Left cardiac atrium (tissue), 4 donors: ENCODE results near the gene CFAP45. TPM values are rescaled to one million over a fixed set of nuclear protein-coding genes. Genes with fewer than 3 reads are reported as not detected.
"Not testable (repeated sequence)": the region's sequence is repeated elsewhere in the genome, so short reads cannot be mapped to it uniquely, and the experiment has no call there.

Experiments
- ATAC-seq, 2 donors: fragments of 200-7000 bp; cut with Tn5 transposase; one replicate each; pipeline ENCODE4 v1.9.1; 2020; ENCODE audit warnings: mild to moderate bottlenecking in 2 of 2, moderate library complexity in 2 of 2
- DNase-seq: peaks from one replicate; pipeline ENCODE4 v3.0.0-alpha.2; 2020
- intact Hi-C, 2 donors: fragments of 100-400 bp; cut with DNase I; formaldehyde crosslinking; loops; one replicate each; pipeline versions ENCODE4 v1.14.1 to v1.15.1; 2022 to 2023
- total RNA-seq, 2 donors: library from RNA; stranded (reverse); fragmentation: NEBNext Ultra II Directional; extraction: Animal tissue kit (Norgen Biotek cat#: 25700); gene quantifications; one replicate each; pipeline ENCODE4 v1.2.1, GENCODE V29; 2021
- donor health status: DM: no; HTN: yes; CAD: no.
- donor health status: DM: no; HTN: yes; CAD: no; lungs with severe emphysema.
- donor health status: DM: yes; HTN: yes; CAD: no.
- donor health status: Dilated cardiomyopathy.

CFAP45 gene
- total RNA-seq, 2 donors from 2014 or later, result 1.6 to 2.0 TPM

GRCh38 chr1:159914252-159915018 lies 14.5 kb upstream of the CFAP45 start:
- intact Hi-C loops, result no loop called here
- ATAC-seq, result peak in 1 of 2 donors; percentile 1

GRCh38 chr1:159913451-159914192 lies 13.7 kb upstream of the CFAP45 start:
- DNase-seq (peak; percentile 17), ATAC-seq (peak in 1 of 2 donors; percentile 9)
- intact Hi-C loops, result no loop called here

More at GRCh38 chr1:159914252-159915018, 14.5 kb upstream of the CFAP45 start:
- peak; percentile 16 for DNase-seq

GRCh38 chr1:159911326-159912070 lies 11.5 kb upstream of the CFAP45 start:
- intact Hi-C loops, result no loop called here

GRCh38 chr1:159908031-159908940 lies 8.3 kb upstream of the CFAP45 start:
- ATAC-seq (peak in 1 of 2 donors; percentile 15), DNase-seq (no peak)
- intact Hi-C loops, result no loop called here

More at GRCh38 chr1:159911326-159912070, 11.5 kb upstream of the CFAP45 start:
- ATAC-seq (no peak), DNase-seq (peak; percentile 7)

- intact Hi-C loops, result no loop called here
- no peak for DNase-seq
- no peak for ATAC-seq
Measured at GRCh38 chr1:159906960-159907359, 7.0 kb upstream of the CFAP45 start.

GRCh38 chr1:159904036-159904435 lies 4.1 kb upstream of the CFAP45 start:
- ATAC-seq, DNase-seq, intact Hi-C loops: not testable (repeated sequence)

- ATAC-seq (no peak), DNase-seq (no peak)
- intact Hi-C loops, result no loop called here
Measured at GRCh38 chr1:159902541-159902940, 2.6 kb upstream of the CFAP45 start.

- intact Hi-C loops, result no loop called here
- no peak for DNase-seq
- no peak for ATAC-seq
Measured at GRCh38 chr1:159900755-159901360, 893 bp upstream of the CFAP45 start.

GRCh38 chr1:159899634-159900033 lies 331 bp downstream of the CFAP45 start:
- intact Hi-C loops, DNase-seq, ATAC-seq: not testable (repeated sequence)

- intact Hi-C loops, result no loop called here
- ATAC-seq (no peak), DNase-seq (no peak)
Measured at GRCh38 chr1:159898527-159898926, 1.4 kb downstream of the CFAP45 start.

- DNase-seq (no peak), ATAC-seq (no peak)
- intact Hi-C loops, result no loop called here
Measured at GRCh38 chr1:159897962-159898361, 2.0 kb downstream of the CFAP45 start.

- intact Hi-C loops, result no loop called here
- no peak for DNase-seq
- no peak for ATAC-seq
Measured at GRCh38 chr1:159896546-159896930, 3.4 kb downstream of the CFAP45 start.

GRCh38 chr1:159895836-159896545 lies 4.0 kb downstream of the CFAP45 start:
- DNase-seq, result no peak
- intact Hi-C loops, result no loop called here
- ATAC-seq, result peak; percentile 8 to 20

- DNase-seq (no peak), ATAC-seq (no peak)
- intact Hi-C loops, result no loop called here
Measured at GRCh38 chr1:159895286-159895685, 4.7 kb downstream of the CFAP45 start.

- intact Hi-C loops, result loop anchor here (5.0 kb wide), 2 partner anchors 91 to 111 kb away; partner anchors contain the start of genes DUSP23 (in 1 of the 2) and FCRL6 (in 1 of the 2)
- ATAC-seq (no peak), DNase-seq (no peak)
Measured at GRCh38 chr1:159892944-159893343, 7.0 kb downstream of the CFAP45 start.

- peak; percentile 88 to 94 for ATAC-seq
- DNase-seq, result peak; percentile 87
- intact Hi-C loops, result loop anchor here (1.0 to 5.0 kb wide), 3 partner anchors 89 to 109 kb away; partner anchors contain the start of genes DUSP23 (in 1 of the 2) and FCRL6 (in 1 of the 2)
Measured at GRCh38 chr1:159891275-159892157, 8.4 kb downstream of the CFAP45 start.
